ENCODE data around the gene ACTN1.

DNA sequence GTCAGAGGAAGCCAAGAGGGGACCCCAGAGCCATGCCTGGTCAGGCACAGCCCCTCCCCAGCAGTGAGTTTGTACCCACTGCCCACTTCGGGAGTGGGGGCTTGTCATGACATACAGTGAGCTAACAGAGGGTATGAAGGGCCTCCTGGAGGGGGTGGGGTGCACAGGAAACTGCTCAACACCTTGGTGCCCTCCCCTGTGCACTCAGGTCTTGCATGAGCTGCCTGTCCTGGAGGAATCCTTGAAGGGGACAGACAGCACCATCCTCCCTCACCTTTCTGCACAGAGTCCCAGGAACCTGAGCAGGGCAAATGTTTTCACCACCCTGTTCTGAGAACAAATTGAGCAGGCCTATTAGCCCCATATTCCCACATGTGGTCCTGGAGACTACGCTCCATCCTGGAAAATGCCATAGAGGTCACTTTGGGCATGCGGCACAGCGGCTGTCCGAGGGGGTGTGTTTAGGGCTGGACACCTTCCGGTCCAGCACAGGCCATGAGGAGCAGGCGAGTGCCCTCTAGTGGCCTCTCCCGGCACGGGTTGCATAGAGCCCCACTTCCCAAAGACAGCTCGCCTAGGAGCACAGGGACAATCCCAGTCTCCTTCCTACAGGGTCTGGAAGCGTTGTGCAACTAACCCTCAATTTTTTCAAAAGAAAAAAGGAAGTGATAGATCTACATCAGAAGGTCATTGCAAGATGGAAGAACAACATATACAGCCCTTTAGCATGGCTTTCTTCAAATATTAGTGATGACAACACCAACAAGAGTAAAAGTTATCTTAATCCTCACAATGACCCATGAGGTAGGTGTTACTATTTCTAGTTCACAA, 154.4 kb downstream of the ACTN1 start:
- no peak for TF ChIP-seq POLR2A (IDR thresholded peaks at IDR 0.05; ENCODE audit: control extremely low read depth in 1 of 2, low read depth in 2 of 2, low read length in 2 of 2)
- TF ChIP-seq, protein P1, sequence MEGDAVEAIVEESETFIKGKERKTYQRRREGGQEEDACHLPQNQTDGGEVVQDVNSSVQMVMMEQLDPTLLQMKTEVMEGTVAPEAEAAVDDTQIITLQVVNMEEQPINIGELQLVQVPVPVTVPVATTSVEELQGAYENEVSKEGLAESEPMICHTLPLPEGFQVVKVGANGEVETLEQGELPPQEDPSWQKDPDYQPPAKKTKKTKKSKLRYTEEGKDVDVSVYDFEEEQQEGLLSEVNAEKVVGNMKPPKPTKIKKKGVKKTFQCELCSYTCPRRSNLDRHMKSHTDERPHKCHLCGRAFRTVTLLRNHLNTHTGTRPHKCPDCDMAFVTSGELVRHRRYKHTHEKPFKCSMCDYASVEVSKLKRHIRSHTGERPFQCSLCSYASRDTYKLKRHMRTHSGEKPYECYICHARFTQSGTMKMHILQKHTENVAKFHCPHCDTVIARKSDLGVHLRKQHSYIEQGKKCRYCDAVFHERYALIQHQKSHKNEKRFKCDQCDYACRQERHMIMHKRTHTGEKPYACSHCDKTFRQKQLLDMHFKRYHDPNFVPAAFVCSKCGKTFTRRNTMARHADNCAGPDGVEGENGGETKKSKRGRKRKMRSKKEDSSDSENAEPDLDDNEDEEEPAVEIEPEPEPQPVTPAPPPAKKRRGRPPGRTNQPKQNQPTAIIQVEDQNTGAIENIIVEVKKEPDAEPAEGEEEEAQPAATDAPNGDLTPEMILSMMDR (IDR thresholded peaks at IDR 0.05; ENCODE audit: control extremely low read depth in 1 of 3, insufficient read depth in 1 of 3, low read depth in 1 of 3, low read length in 3 of 3), result peak; percentile 93 to 98 (median 96)
- TF ChIP-seq RAD21 (IDR thresholded peaks at IDR 0.05 in 1 of 2, conservative IDR thresholded peaks at IDR 0.05 in 1 of 2; ENCODE audit: low read depth in 2 of 2, low read length in 2 of 2), result peak; percentile 88 to 89
- TF ChIP-seq TAF7 (optimal IDR thresholded peaks at IDR 0.05; ENCODE audit: borderline replicate concordance, low read depth, low read length), result no peak

Data from H1 (cell line).